Panc1 (cell line): ENCODE results near the gene NOXO1.

Experiments
- CTCF ChIP-seq: fragments of 450-650 bp; IDR thresholded peaks from 2 replicates; pipeline ENCODE4 v1.5.1; 2017; ENCODE audit warnings: mild to moderate bottlenecking
- POLR2AphosphoS5 ChIP-seq: IDR thresholded peaks from 2 replicates; pipeline ENCODE4 v1.6.1; 2012; ENCODE audit warnings: mild to moderate bottlenecking, low read depth, low read length, moderate library complexity
- SIN3A ChIP-seq: IDR thresholded peaks from 2 replicates; pipeline ENCODE4 v1.6.1; 2012; ENCODE audit warnings: low read depth, mild to moderate bottlenecking, low read length, moderate library complexity, borderline replicate concordance; ENCODE audit not compliant: insufficient read depth
- TCF7L2 ChIP-seq: IDR thresholded peaks from 2 replicates; pipeline ENCODE4 v1.6.1; 2011; ENCODE audit warnings: mild to moderate bottlenecking, low read depth, low read length, inconsistent platforms
- TF ChIP-seq, protein P1 (sequence below), 2 experiments: IDR thresholded peaks; 2 replicates each; pipeline ENCODE4 v1.6.1; 2011 to 2012; ENCODE audit warnings: low read depth in 2 of 2, control low read depth in 1 of 2, low read length in 1 of 2, mild to moderate bottlenecking in 1 of 2, moderate library complexity in 1 of 2; ENCODE audit not compliant: insufficient read depth in 1 of 2

- TF ChIP-seq POLR2AphosphoS5 (no peak), SIN3A (no peak), CTCF (no peak), TCF7L2 (no peak)
- TF ChIP-seq, protein P1, sequence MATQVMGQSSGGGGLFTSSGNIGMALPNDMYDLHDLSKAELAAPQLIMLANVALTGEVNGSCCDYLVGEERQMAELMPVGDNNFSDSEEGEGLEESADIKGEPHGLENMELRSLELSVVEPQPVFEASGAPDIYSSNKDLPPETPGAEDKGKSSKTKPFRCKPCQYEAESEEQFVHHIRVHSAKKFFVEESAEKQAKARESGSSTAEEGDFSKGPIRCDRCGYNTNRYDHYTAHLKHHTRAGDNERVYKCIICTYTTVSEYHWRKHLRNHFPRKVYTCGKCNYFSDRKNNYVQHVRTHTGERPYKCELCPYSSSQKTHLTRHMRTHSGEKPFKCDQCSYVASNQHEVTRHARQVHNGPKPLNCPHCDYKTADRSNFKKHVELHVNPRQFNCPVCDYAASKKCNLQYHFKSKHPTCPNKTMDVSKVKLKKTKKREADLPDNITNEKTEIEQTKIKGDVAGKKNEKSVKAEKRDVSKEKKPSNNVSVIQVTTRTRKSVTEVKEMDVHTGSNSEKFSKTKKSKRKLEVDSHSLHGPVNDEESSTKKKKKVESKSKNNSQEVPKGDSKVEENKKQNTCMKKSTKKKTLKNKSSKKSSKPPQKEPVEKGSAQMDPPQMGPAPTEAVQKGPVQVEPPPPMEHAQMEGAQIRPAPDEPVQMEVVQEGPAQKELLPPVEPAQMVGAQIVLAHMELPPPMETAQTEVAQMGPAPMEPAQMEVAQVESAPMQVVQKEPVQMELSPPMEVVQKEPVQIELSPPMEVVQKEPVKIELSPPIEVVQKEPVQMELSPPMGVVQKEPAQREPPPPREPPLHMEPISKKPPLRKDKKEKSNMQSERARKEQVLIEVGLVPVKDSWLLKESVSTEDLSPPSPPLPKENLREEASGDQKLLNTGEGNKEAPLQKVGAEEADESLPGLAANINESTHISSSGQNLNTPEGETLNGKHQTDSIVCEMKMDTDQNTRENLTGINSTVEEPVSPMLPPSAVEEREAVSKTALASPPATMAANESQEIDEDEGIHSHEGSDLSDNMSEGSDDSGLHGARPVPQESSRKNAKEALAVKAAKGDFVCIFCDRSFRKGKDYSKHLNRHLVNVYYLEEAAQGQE (IDR thresholded peaks at IDR 0.05; ENCODE audit: insufficient read depth in 1 of 2, low read depth in 2 of 2, low read length in 1 of 2) = no peak
Observed at GRCh38 chr16:1938316-1938715, 43.0 kb downstream of the NOXO1 start.
